K562 (cell line): ENCODE measurements around the gene ACKR3. TPM values are rescaled to one million over a fixed set of nuclear protein-coding genes. Genes with fewer than 3 reads are reported as not detected.

ENCODE experiments used
- ATAC-seq: fragments of 200-7000 bp; cut with Tn5 transposase; 3 replicates; pipeline ENCODE4 v1.9.1; 2020; ENCODE audit warnings: moderate library complexity
- BruUV-seq: library from RNA; stranded (reverse); fragments of 400-500 nt; replicated peaks from 2 replicates; lab custom pipeline; 2021; lab: Mats Ljungman, UMichigan
- CTCF ChIA-PET: fragments of 300-600 bp; formaldehyde crosslinking; extraction: SDS; loops from one replicate; lab custom pipeline; 2021; ENCODE audit warnings: low intra/inter-chr PET ratio; lab: Yijun Ruan, JAX
- POLR2A ChIA-PET: fragments of 300-600, 350-650 bp; sonication (Branson Sonifier 250); formaldehyde crosslinking; extraction: SDS; loops from one replicate; lab custom pipeline; 2021; ENCODE audit warnings: antibody characterized with exemption, inconsistent platforms; lab: Yijun Ruan, JAX
- DNase-seq, 4 experiments: peaks; one replicate each; pipeline versions ENCODE4 v3.0.0 to v3.0.0-alpha.2; 2011 to 2018; ENCODE audit warnings: low spot score in 3 of 4, mixed read lengths in 3 of 4; ENCODE audit errors: extremely low read depth in 1 of 4
- FAIRE-seq: peaks from 2 replicates; lab custom pipeline; 2011; peaks lifted over from hg19 to GRCh38; lab: Jason Lieb, UNC
- H2AFZ ChIP-seq: 2 replicates; pipeline ENCODE4 v1.6.0; 2011; ENCODE audit warnings: low read depth, low read length, control low read depth, inconsistent platforms
- H3K27ac ChIP-seq: fragments of 200-600 bp; 3 replicates; pipeline ENCODE4 v1.8.0; 2011; ENCODE audit warnings: low read depth, mild to moderate bottlenecking, control low read depth, inconsistent platforms, low read length, moderate library complexity, mixed read lengths; ENCODE audit errors: extremely low read depth
- H3K27me3 ChIP-seq, 2 experiments: fragments of 300-600 bp in 1 of 2; 2 replicates in 1 of 2; 3 replicates in 1 of 2; pipeline versions ENCODE4 v1.6.0 to v1.8.0; 2011; ENCODE audit warnings: inconsistent platforms in 2 of 2, low read length in 2 of 2, mild to moderate bottlenecking in 1 of 2, mixed read lengths in 1 of 2, moderate library complexity in 1 of 2; ENCODE audit not compliant: control insufficient read depth in 2 of 2, insufficient read depth in 2 of 2
- H3K36me3 ChIP-seq: fragments of 300-600 bp; 3 replicates; pipeline ENCODE4 v1.8.0; 2011; ENCODE audit warnings: mild to moderate bottlenecking, low read length, inconsistent platforms; ENCODE audit not compliant: control insufficient read depth, insufficient read depth
- H3K4me1 ChIP-seq, 2 experiments: fragments of 200-600 bp in 1 of 2; replicated peaks in 1 of 2; 2 replicates in 1 of 2; 3 replicates in 1 of 2; pipeline versions ENCODE4 v1.5.1 to v1.8.0; 2011; ENCODE audit warnings: inconsistent platforms in 2 of 2, low read length in 2 of 2, mild to moderate bottlenecking in 1 of 2, mixed read lengths in 1 of 2, moderate library complexity in 1 of 2; ENCODE audit not compliant: control insufficient read depth in 2 of 2, insufficient read depth in 2 of 2
- H3K4me2 ChIP-seq: 2 replicates; pipeline ENCODE4 v1.6.1; 2011; ENCODE audit warnings: low read length, control low read depth, inconsistent platforms, mixed read lengths; ENCODE audit not compliant: insufficient read depth
- H3K4me3 ChIP-seq: fragments of 200-600 bp; sonication (generic), shearing (Covaris generic); 2 replicates; pipeline ENCODE4 v1.5.1; 2016; ENCODE audit warnings: control low read depth, inconsistent platforms
- H3K79me2 ChIP-seq: fragments of 200-600 bp; 3 replicates; pipeline ENCODE4 v1.8.0; 2011; ENCODE audit warnings: low read length, inconsistent platforms; ENCODE audit not compliant: control insufficient read depth, insufficient read depth
- H3K9ac ChIP-seq, 2 experiments: 2 replicates each; pipeline versions ENCODE4 v1.6.0 to v1.6.1; 2011; ENCODE audit warnings: low read depth in 2 of 2, low read length in 2 of 2, control low read depth in 1 of 2, inconsistent platforms in 1 of 2, mild to moderate bottlenecking in 1 of 2, mixed read lengths in 1 of 2; ENCODE audit not compliant: insufficient read depth in 1 of 2
- H3K9me1 ChIP-seq: one replicate; pipeline ENCODE4 v1.6.0; 2011; ENCODE audit warnings: inconsistent platforms, mild to moderate bottlenecking, low read length, moderate library complexity; ENCODE audit not compliant: control insufficient read depth, insufficient read depth
- H3K9me3 ChIP-seq: replicated peaks from 2 replicates; pipeline ENCODE4 v1.5.1; 2011; ENCODE audit warnings: low read depth, low read length, inconsistent platforms; ENCODE audit not compliant: control insufficient read depth, insufficient read depth
- H4K20me1 ChIP-seq: replicated peaks from 2 replicates; pipeline ENCODE4 v1.6.1; 2011; ENCODE audit warnings: low read length, inconsistent platforms, mixed read lengths; ENCODE audit not compliant: control insufficient read depth, insufficient read depth
- ELK1 ChIP-seq: sonication (generic); formaldehyde crosslinking; IDR thresholded peaks from 2 replicates; pipeline ENCODE4 v1.8.1; 2022; ENCODE audit warnings: missing genetic modification reagents
- IRF2 ChIP-seq: sonication (generic); formaldehyde crosslinking; IDR thresholded peaks from 2 replicates; pipeline ENCODE4 v1.8.1; 2022; ENCODE audit warnings: mild to moderate bottlenecking, missing genetic modification reagents
- RHOXF2B ChIP-seq: fragments of 250-450 bp; sonication (Bioruptor Pico); conservative IDR thresholded peaks from 2 replicates; pipeline ENCODE4 v1.5.1; 2021
- SAP30 ChIP-seq: fragments of 200-600 bp; sonication (generic); IDR thresholded peaks from 2 replicates; pipeline ENCODE4 v1.6.1; 2012; ENCODE audit warnings: borderline replicate concordance, low read depth, mild to moderate bottlenecking, moderate library complexity, low read length, control low read depth, inconsistent platforms; ENCODE audit not compliant: insufficient read depth, poor library complexity, severe bottlenecking
- TBL1XR1 ChIP-seq, 2 experiments: IDR thresholded peaks; 2 replicates each; pipeline ENCODE4 v1.6.1; 2012; ENCODE audit warnings: improper control_type of control experiment in 2 of 2, low read length in 2 of 2, mild to moderate bottlenecking in 1 of 2
- ZBTB17 ChIP-seq: fragments of 450-650 bp; formaldehyde crosslinking; IDR thresholded peaks from 2 replicates; pipeline ENCODE4 v1.4.0; 2020; ENCODE audit warnings: mild to moderate bottlenecking
- ZNF184 ChIP-seq: sonication (generic); formaldehyde crosslinking; IDR thresholded peaks from 2 replicates; pipeline ENCODE4 v1.5.0; 2020; ENCODE audit warnings: missing genetic modification reagents
- WGBS: fragments of 100-300 bp; shearing (Covaris generic); methylation state at CpG from one replicate; pipeline ENCODE4 v1.1.6; 2016; ENCODE audit warnings: low coverage, mixed read lengths; ENCODE audit not compliant: insufficient coverage; ENCODE audit errors: missing lambda C conversion rate; 5-methylcytosine and 5-hydroxymethylcytosine counted together
- in situ Hi-C: fragments of 300-500 bp; cut with MboI; formaldehyde crosslinking; loops from 4 replicates; pipeline ENCODE4 v1.15.0; 2018; ENCODE audit warnings: inconsistent platforms, mixed read lengths
- intact Hi-C: fragments of 100-400 bp; cut with micrococcal nuclease; formaldehyde crosslinking; loops from 2 replicates; pipeline ENCODE4 v1.14.2; 2022
- polyA plus RNA-seq, 8 experiments: library from polyadenylated mRNA; depleted of rRNA in 4 of 8; stranded (reverse) in 5 of 8; unstranded in 3 of 8; fragments of >200 nt; fragmentation: Nextera tagmentation in 2 of 8; fragmentation: Illumina TruSeq in 1 of 8; extraction: Ambion mirVana in 2 of 8; extraction: Trizol in 1 of 8; gene quantifications; 2 replicates each; pipeline versions ENCODE4 v1.2.1 to v1.2.3, GENCODE V29; 2011 to 2014; ENCODE audit warnings: inconsistent platforms in 1 of 8, missing spikeins in 1 of 8
- total RNA-seq, 7 experiments: library from RNA; depleted of rRNA in 6 of 7; stranded (reverse); fragments of >200 nt in 6 of 7; fragmentation: Illumina TruSeq in 2 of 7; extraction: Trizol in 2 of 7; gene quantifications; 2 replicates each; pipeline versions ENCODE4 v1.2.1 to v1.2.3, GENCODE V29; 2011 to 2021; ENCODE audit warnings: low replicate concordance in 1 of 7

ACKR3 gene
- total and polyA plus RNA-seq, 9 of the 15 experiments (the other 6 are each of a cell fraction or from before 2014, with no cell fraction given) = 0.07 TPM; not detected in 8

DNA sequence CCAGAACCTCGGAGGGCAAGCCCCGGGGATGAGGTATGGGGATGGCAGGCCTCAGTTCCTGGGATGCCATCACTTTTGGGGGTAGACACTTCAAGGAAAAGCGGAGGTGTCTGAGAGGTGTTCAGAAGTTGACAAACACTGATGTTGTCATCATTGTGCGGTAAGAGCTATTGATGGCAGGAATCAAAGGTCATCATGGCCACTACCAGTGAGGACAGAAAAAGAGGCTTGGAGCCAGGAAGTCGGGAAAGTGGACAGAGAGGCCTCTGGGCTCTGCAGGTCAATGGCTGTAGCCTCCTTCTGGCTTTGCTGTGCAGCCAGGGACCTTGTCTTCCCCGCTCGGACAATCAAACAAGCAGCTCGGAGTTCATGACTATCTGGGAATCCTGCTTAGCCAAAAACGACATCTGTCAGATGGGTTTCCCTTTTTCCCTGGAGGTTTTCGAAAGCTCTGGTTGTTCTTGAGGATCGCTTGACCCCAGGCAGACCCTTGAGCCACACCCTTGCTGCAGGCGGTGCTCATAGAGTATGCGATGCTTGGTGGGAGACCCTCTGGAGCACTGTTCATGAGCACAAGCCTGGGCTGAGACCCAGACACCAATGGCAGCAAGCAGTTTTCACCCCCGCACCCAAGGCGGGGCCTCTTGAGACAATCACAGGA, 19.4 kb downstream of the ACKR3 start:
- no peak overlapping the region for H3K27ac ChIP-seq
- no peaks in the 10 kb centered on the region for H3K4me1 ChIP-seq
- no peaks in the 10 kb centered on the region for H3K9me1 ChIP-seq
- BruUV-seq = no TSS peak
- POLR2A ChIA-PET = interaction anchor here (0.8 kb wide), 1 partner anchor 25 kb away, joined by 3 read pairs; no protein-coding TSS in a partner anchor
- H4K20me1 ChIP-seq = no peaks in the 10 kb centered on the region
- no peak overlapping the region for H3K9ac ChIP-seq
- ATAC-seq (no peak), FAIRE-seq (no peak), DNase-seq (no peak)
- intact Hi-C loops (no loop called here), in situ Hi-C loops (no loop called here)
- 3% methylated on average over 13 of the region's 15 CpGs for WGBS
- no peaks in the 10 kb centered on the region for H3K36me3 ChIP-seq
- CTCF ChIA-PET = no interaction called here
- H3K4me3 ChIP-seq = no peak overlapping the region
- H3K79me2 ChIP-seq = no peaks in the 10 kb centered on the region
- no peaks in the 10 kb centered on the region for H3K9me3 ChIP-seq
- no peak overlapping the region for H3K4me2 ChIP-seq
- H3K27me3 ChIP-seq = peaks cover 0 to 29% of the 10 kb centered on the region in 2 experiments; a peak in 2 of 5 replicates
- TF ChIP-seq SAP30 = no peak
- TF ChIP-seq ZBTB17 (CRISPR knock-in tag) = no peak
- no peak for TF ChIP-seq RHOXF2B (CRISPR knock-in tag)
- TF ChIP-seq ZNF184 (CRISPR knock-in tag) = no peak
- TF ChIP-seq IRF2 (CRISPR knock-in tag) = no peak
- TF ChIP-seq TBL1XR1 (IDR thresholded peaks at IDR 0.05; ENCODE audit: low read length in 2 of 2) = no peak
- no peak for TF ChIP-seq ELK1
- no peak overlapping the region for H2AFZ ChIP-seq
